NCI-H2107 treated with DMSO at 0.1 percent for 48 hours (cell line): ENCODE results near the gene PET100.

Experiments
- DNase-seq: peaks from one replicate; lab custom pipeline; 2025; ENCODE audit not compliant: unreplicated experiment; lab: John Stamatoyannopoulos, UW

PET100 gene

GRCh38 chr19:7677669-7678311 lies 48.2 kb downstream of the PET100 start:
- DNase-seq: no peak

- DNase-seq: no peak
Measured at GRCh38 chr19:7678971-7679751, 49.6 kb downstream of the PET100 start.

GRCh38 chr19:7679771-7680605 lies 50.4 kb downstream of the PET100 start:
- DNase-seq: no peak

GRCh38 chr19:7680606-7681339 lies 51.2 kb downstream of the PET100 start, which contains the start of gene TRAPPC5:
Gene TRAPPC5, plus strand, starts transcription at chr19:7680833. Its CDS starts 1,421 bp downstream, at chr19:7682254.
- DNase-seq: peak; percentile 15
